Ishikawa (cell line): ENCODE data around the gene NPC1.

Experiments used
- CEBPB ChIP-seq: IDR thresholded peaks from 2 replicates; pipeline ENCODE4 v1.6.1; 2012
- CREB1 ChIP-seq: IDR thresholded peaks from 2 replicates; pipeline ENCODE4 v1.6.1; 2012; ENCODE audit warnings: low read depth
- EGR1 ChIP-seq: IDR thresholded peaks from 2 replicates; pipeline ENCODE4 v1.6.1; 2012
- EP300 ChIP-seq: IDR thresholded peaks from 2 replicates; pipeline ENCODE4 v1.6.1; 2012; ENCODE audit warnings: borderline replicate concordance
- FOXM1 ChIP-seq: IDR thresholded peaks from 2 replicates; pipeline ENCODE4 v1.6.1; 2012; ENCODE audit warnings: low read depth, borderline replicate concordance
- MAX ChIP-seq: IDR thresholded peaks from 2 replicates; pipeline ENCODE4 v1.6.1; 2012
- NFIC ChIP-seq: IDR thresholded peaks from 2 replicates; pipeline ENCODE4 v1.6.1; 2012
- RAD21 ChIP-seq: IDR thresholded peaks from 2 replicates; pipeline ENCODE4 v1.6.1; 2012; ENCODE audit warnings: low read depth
- REST ChIP-seq: IDR thresholded peaks from 2 replicates; pipeline ENCODE4 v1.6.1; 2012; ENCODE audit warnings: low read depth, mild to moderate bottlenecking
- TAF1 ChIP-seq: IDR thresholded peaks from 2 replicates; pipeline ENCODE4 v1.6.1; 2012; ENCODE audit warnings: low read depth, mild to moderate bottlenecking
- TCF12 ChIP-seq: IDR thresholded peaks from 2 replicates; pipeline ENCODE4 v1.6.1; 2012; ENCODE audit warnings: low read depth
- TEAD4 ChIP-seq: IDR thresholded peaks from 2 replicates; pipeline ENCODE4 v1.6.1; 2012
- USF1 ChIP-seq: IDR thresholded peaks from 2 replicates; pipeline ENCODE4 v1.6.1; 2012
- YY1 ChIP-seq: IDR thresholded peaks from 2 replicates; pipeline ENCODE4 v1.6.1; 2012; ENCODE audit warnings: low read depth
- ZBTB7A ChIP-seq: IDR thresholded peaks from 2 replicates; pipeline ENCODE4 v1.6.1; 2012; ENCODE audit warnings: low read depth

The NPC1 gene

GRCh38 chr18:23619388-23619881, 33.1 kb upstream of the NPC1 start:
- TF ChIP-seq CREB1, result no peak
- TF ChIP-seq FOXM1, result no peak
- no peak for TF ChIP-seq NFIC
- TF ChIP-seq EP300, result no peak
- TF ChIP-seq REST, result no peak
- TF ChIP-seq TAF1, result no peak
- no peak for TF ChIP-seq EGR1
- no peak for TF ChIP-seq ZBTB7A
- no peak for TF ChIP-seq RAD21
- TF ChIP-seq CEBPB, result no peak

- TF ChIP-seq REST, result no peak
- TF ChIP-seq YY1, result no peak
- no peak for TF ChIP-seq TAF1
- no peak for TF ChIP-seq RAD21
- TF ChIP-seq USF1, result no peak
- TF ChIP-seq MAX, result no peak
- TF ChIP-seq NFIC, result no peak
- no peak for TF ChIP-seq ZBTB7A
- TF ChIP-seq FOXM1, result no peak
- no peak for TF ChIP-seq TCF12
- TF ChIP-seq EP300, result no peak
- TF ChIP-seq CEBPB, result no peak
- no peak for TF ChIP-seq EGR1
Measured at GRCh38 chr18:23618862-23619387, 32.6 kb upstream of the NPC1 start.

GRCh38 chr18:23617412-23618014, 31.2 kb upstream of the NPC1 start:
- TF ChIP-seq ZBTB7A (no peak), RAD21 (no peak), TEAD4 (no peak), FOXM1 (no peak)

- TF ChIP-seq MAX (no peak), TEAD4 (no peak), CREB1 (no peak), CEBPB (no peak), EP300 (no peak), FOXM1 (no peak), TCF12 (no peak), NFIC (no peak), EGR1 (no peak), REST (no peak), YY1 (no peak), USF1 (no peak), TAF1 (no peak), ZBTB7A (no peak), RAD21 (no peak)
Measured at GRCh38 chr18:23616258-23616657, 30.0 kb upstream of the NPC1 start.
